HG03571 (cell line): ENCODE data around the gene SRSF11.
"Not testable (repeated sequence)": the region's sequence is repeated elsewhere in the genome, so short reads cannot be mapped to it uniquely, and the experiment has no call there.

Experiments
- ATAC-seq: cut with Tn5 transposase; IDR thresholded peaks from one replicate; pipeline ENCODE4 v1.9.1; 2021; ENCODE audit not compliant: unreplicated experiment

The SRSF11 gene, protein sequence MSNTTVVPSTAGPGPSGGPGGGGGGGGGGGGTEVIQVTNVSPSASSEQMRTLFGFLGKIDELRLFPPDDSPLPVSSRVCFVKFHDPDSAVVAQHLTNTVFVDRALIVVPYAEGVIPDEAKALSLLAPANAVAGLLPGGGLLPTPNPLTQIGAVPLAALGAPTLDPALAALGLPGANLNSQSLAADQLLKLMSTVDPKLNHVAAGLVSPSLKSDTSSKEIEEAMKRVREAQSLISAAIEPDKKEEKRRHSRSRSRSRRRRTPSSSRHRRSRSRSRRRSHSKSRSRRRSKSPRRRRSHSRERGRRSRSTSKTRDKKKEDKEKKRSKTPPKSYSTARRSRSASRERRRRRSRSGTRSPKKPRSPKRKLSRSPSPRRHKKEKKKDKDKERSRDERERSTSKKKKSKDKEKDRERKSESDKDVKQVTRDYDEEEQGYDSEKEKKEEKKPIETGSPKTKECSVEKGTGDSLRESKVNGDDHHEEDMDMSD

DNA sequence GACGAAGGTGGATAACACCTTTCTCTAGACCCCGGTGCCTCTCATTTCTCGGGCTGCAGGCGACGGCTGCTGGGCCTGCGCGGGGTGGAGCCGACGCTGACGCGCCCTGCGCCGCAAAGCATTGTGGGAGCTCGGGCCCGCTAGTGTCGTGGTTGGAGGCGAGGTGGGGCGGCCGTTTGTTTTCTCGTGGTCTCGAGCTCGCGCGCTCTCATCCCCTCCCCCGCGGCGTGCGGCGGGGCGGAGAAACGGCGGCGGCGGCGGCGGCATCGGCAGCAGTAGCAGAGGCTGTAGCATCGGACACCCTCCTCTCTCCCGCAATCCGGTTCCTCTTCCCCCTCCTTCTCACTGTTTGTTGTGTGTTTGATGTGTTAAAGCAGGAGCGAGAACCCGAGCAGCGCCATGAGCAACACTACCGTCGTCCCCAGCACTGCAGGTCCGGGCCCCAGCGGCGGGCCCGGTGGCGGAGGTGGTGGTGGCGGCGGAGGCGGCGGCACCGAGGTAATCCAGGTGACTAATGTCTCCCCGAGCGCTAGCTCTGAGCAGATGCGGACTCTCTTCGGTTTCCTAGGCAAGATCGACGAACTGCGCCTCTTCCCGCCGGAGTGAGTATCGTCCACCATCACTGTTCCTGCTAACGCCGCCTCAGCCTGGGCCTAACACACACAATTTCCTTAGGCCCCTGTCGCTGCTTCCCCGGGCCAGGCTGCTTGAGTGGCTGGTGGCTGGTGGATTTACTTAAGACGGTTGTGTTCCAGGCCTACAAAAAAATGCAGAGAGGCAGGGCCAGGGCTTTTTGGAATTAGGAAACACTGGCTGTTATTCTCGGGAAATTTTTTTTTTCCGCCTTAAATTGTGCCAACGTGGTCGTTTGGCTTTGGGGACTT lies at the start of gene SRSF11:
SRSF11 (plus strand) TSS at position 143 of the 884 bp plus-strand sequence; CDS start at position 400, 257 bp downstream.
- ATAC-seq = peak; percentile 98

DNA sequence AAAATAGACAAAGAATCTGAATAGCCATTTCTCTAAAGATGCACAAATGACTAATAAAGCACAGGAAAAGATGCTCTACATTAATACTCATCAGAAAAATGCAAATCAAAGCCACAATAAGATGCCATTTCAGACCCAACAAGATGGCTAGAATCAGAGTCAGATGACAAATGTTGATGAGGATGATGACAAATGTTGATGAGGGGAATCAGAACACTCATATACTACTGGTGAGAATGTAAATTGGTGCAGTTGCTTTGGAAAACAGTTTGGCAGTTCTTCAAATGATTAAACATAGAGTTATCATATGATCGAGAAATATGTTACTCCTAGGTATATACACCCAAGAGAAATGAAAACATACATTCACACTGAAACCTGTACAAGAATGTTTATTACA lies 49.7 kb upstream of the SRSF11 start:
- no peak for ATAC-seq

DNA sequence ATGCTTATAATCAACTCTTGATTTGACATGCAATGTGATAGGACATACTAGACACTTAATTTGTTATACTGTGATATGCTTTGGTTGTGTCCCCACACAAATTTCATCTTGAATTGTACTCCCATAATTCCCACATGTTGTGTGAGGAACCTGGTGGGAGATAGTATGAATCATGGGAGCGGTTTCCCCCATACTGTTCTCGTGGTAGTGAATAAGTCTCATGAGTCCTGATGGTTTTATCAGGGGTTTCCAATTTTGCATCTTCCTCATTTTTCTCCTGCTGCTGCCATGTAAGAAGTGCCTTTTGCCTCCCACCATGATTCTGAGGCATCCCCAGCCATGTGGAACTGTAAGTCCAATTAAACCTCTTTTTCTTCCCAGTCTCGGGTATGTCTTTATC lies 36.0 kb upstream of the SRSF11 start:
- not testable (repeated sequence) for ATAC-seq

GRCh38 chr1:70188522-70188921 lies 32.7 kb upstream of the SRSF11 start:
- no peak for ATAC-seq

- no peak for ATAC-seq
These were observed 31.0 kb upstream of the SRSF11 start for GRCh38 chr1:70190180-70190579.

- not testable (repeated sequence) for ATAC-seq
These were observed 28.7 kb upstream of the SRSF11 start for GRCh38 chr1:70192446-70192845.

DNA sequence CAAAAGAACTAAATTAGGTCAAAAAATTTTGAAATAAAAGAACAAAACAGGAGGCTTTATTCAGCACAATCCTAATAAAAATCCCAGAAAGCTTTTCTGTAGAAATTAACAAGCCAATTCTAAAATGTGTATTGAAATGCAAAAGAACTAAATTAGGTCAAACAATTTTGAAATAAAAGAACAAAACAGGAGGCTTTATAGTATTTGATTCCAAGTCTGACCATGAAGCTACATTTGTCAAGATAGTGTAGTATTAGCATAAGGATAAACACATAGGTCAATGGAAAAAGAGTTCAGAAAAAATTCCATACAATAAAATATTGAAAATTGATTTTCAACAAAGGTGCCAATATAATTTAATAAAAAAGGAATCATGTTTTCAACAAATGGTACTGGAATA lies 26.6 kb upstream of the SRSF11 start:
- ATAC-seq = no peak

DNA sequence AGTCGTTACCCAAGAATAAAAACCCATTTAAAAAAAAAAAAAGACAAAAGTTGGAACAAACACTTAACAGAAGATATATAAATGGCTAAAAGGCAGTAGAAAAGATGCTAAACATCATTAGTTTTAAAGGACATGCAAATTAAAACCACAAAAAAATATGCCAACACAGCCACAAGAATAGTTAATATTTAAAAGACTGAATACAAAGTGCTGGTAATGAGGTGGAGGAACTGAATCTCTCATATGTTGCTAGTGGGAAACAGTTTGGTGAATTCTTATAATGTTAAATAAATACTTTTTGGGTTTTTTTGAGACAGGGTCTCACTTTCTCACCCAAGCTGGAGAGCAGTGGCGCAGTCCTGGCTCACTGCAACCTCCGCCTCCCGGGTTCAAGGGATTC lies 25.8 kb upstream of the SRSF11 start:
- peak; percentile 93 for ATAC-seq

GRCh38 chr1:70196333-70196732 lies 24.8 kb upstream of the SRSF11 start:
- no peak for ATAC-seq

DNA sequence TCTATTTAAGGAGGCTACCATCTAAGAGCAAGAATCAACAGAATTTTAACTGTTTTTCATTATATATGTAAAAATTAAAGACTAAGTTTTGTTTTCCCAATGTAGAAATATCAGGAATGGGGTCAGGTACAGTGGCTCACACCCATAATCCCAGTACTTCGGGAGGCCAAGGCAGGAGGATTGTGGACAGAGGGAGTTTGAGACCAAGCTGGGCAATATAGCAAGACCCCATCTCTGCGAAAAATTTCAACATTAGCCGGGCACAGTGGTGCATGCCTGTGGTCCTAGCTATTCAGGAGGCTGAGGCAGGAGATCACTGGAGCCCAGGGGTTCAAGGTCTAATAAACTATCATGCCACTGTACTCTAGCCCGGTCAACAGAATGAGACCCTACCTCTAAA lies 21.1 kb upstream of the SRSF11 start:
- no peak for ATAC-seq

- no peak for ATAC-seq
These were observed 18.9 kb upstream of the SRSF11 start for GRCh38 chr1:70202173-70202758.

- ATAC-seq = no peak
These were observed 17.0 kb upstream of the SRSF11 start for GRCh38 chr1:70204139-70204538.

GRCh38 chr1:70204600-70204999 lies 16.6 kb upstream of the SRSF11 start:
- no peak for ATAC-seq

DNA sequence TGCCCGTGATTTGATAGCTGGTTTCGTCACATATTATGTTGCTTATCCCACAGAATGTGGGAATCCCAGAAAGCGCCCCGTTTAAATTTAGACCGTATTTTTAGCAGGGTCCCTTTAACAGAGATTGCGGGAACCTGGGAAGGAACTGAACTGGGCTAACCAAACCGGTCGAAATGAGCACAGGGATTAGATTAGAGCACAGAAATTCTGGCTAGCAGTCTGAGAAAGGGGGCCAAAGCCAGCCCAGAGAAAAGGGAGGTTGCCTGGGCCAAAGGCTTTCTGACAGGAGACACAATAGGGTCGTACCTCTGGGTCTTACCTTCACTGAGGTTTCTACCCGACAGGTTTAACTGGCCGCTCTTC lies 16.1 kb upstream of the SRSF11 start:
- no peak for ATAC-seq

DNA sequence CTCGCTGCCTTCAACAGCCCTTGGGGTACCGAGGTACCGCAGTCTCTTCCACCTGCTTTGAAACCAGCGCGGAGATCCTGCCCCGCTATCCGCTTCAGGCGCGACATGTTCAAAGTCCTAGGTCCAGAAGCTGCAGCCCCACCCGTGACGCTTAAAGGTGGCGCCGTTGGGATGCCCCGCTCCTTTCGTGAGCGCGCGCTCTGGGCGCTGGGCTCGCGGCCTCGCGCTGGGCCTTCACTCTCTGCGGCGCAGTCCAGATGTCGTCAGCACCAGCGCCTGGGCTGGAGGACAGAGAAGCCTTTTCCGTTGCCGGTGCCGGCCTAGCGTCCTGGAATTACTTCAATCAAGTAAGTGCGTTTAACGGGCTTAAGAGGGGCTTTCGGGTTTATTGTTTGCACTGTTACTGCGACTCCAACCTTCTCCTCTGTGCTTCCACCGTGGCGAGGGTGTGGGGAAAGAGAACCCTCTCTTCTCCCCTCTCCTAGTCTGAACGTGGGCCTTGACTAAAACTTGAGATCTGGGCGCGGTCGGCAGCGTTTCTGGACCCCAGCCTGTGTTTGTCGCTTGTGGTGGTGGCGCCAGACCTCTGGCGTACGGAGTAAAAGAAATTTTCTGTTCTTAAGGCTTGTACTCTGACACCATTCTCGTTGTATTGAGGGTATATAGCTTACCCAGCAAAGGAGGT lies 15.6 kb upstream of the SRSF11 start, which contains the start of gene LRRC40:
LRRC40 (minus strand) TSS at position 146 of the 685 bp plus-strand sequence; CDS start at position 107, 39 bp downstream.
- peak; percentile 82 for ATAC-seq

GRCh38 chr1:70206833-70207232 lies 14.3 kb upstream of the SRSF11 start:
- not testable (repeated sequence) for ATAC-seq

- ATAC-seq = no peak
These were observed 13.7 kb upstream of the SRSF11 start for GRCh38 chr1:70207492-70207891.

- ATAC-seq = no peak
These were observed 12.9 kb upstream of the SRSF11 start for GRCh38 chr1:70208292-70208691.

GRCh38 chr1:70210820-70211219 lies 10.4 kb upstream of the SRSF11 start:
- no peak for ATAC-seq

- no peak for ATAC-seq
These were observed 9.6 kb upstream of the SRSF11 start for GRCh38 chr1:70211541-70211940.

GRCh38 chr1:70220015-70220414 lies 1.2 kb upstream of the SRSF11 start:
- no peak for ATAC-seq
